ENCODE measurements around the gene TIMP2.

DNA sequence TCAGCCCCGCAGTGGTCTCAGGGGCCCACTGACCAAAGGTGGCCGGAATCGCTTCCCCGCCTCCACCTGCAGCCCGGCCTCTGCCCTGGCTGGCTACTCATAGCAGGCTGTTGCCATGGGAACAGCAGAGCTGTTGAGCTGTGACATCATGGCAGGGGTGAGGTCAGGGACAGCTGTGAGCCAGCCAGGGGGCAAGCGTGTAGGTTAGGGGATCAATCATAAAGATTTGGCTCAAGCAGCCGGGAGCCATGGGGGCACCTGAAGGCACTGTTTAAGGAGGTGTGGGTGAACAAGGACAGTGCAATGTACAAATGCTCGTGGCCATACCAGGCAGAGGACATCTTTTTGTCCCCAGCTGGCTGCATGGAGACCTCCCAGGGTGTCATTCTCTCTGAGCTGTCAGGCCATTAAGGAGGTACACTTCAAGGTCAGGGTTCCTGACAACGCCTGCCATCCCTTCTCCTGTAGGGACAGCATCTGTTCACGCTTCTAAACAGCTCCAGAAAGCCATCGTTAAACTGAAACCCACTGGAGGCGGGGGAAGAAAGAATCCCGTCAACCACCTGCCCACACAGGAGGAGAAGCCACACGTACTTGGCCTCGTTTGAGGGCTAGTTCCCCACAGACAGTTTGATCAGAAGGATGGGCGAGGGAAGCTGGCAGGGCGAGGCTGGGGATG is 21.9 kb downstream of the TIMP2 start, which contains the start of gene CEP295NL:
- TF ChIP-seq TAF1 (IDR thresholded peaks at IDR 0.05; ENCODE audit: borderline replicate concordance, low read depth, low read length) (no peak), POLR2AphosphoS5 (IDR thresholded peaks at IDR 0.05; ENCODE audit: low read depth, low read length) (no peak), POLR2A (IDR thresholded peaks at IDR 0.05; ENCODE audit: low read depth, low read length) (no peak)
